HepG2 (cell line): ENCODE measurements around the gene PPP4C. TPM values are rescaled to one million over a fixed set of nuclear protein-coding genes. Genes with fewer than 3 reads are reported as not detected.

Source experiments
- ATF2 ChIP-seq: sonication (generic); formaldehyde crosslinking; IDR thresholded peaks from 2 replicates; pipeline ENCODE4 v1.4.0; 2020; ENCODE audit warnings: missing genetic modification reagents
- CBX5 ChIP-seq: sonication (generic); formaldehyde crosslinking; IDR thresholded peaks from 2 replicates; pipeline ENCODE4 v1.4.0; 2020; ENCODE audit warnings: missing genetic modification reagents, borderline replicate concordance
- CENPT ChIP-seq: sonication (generic); formaldehyde crosslinking; IDR thresholded peaks from 2 replicates; pipeline ENCODE4 v1.8.0; 2022; ENCODE audit warnings: low read depth, mild to moderate bottlenecking, moderate library complexity, missing genetic modification reagents
- DZIP1 ChIP-seq: sonication (generic); formaldehyde crosslinking; IDR thresholded peaks from 2 replicates; pipeline ENCODE4 v1.5.0; 2020; ENCODE audit warnings: mild to moderate bottlenecking, missing genetic modification reagents
- GATA4 ChIP-seq: sonication (generic); IDR thresholded peaks from 2 replicates; pipeline ENCODE4 v1.6.1; 2016; ENCODE audit warnings: antibody characterized with exemption, low read depth, borderline replicate concordance
- IRF9 ChIP-seq: sonication (generic); formaldehyde crosslinking; IDR thresholded peaks from 2 replicates; pipeline ENCODE4 v1.8.0; 2022; ENCODE audit warnings: missing genetic modification reagents, mild to moderate bottlenecking, borderline replicate concordance
- POGZ ChIP-seq: sonication (generic); formaldehyde crosslinking; IDR thresholded peaks from 2 replicates; pipeline ENCODE4 v1.4.0; 2020; ENCODE audit warnings: mild to moderate bottlenecking, missing genetic modification reagents
- PREB ChIP-seq: sonication (generic); formaldehyde crosslinking; IDR thresholded peaks from 2 replicates; pipeline ENCODE4 v1.4.0; 2020; ENCODE audit warnings: missing genetic modification reagents
- PRPF4 ChIP-seq: fragments of 200-400 bp; formaldehyde crosslinking; IDR thresholded peaks from 2 replicates; pipeline ENCODE4 v1.6.1; 2016; ENCODE audit warnings: low read length, low read depth; ENCODE audit not compliant: poor library complexity, severe bottlenecking
- SRF ChIP-seq: IDR thresholded peaks from 2 replicates; pipeline ENCODE4 v1.6.1; 2011; ENCODE audit warnings: mild to moderate bottlenecking, low read depth, low read length, moderate library complexity
- THAP8 ChIP-seq: sonication (generic); formaldehyde crosslinking; IDR thresholded peaks from 2 replicates; pipeline ENCODE4 v1.5.1; 2020; ENCODE audit warnings: missing genetic modification reagents, mild to moderate bottlenecking, borderline replicate concordance
- ZBTB7A ChIP-seq: sonication (generic); formaldehyde crosslinking; IDR thresholded peaks from 2 replicates; pipeline ENCODE4 v1.8.0; 2022; ENCODE audit warnings: mild to moderate bottlenecking, missing genetic modification reagents
- ZNF101 ChIP-seq: sonication (generic); formaldehyde crosslinking; IDR thresholded peaks from 2 replicates; pipeline ENCODE4 v1.4.0; 2020; ENCODE audit warnings: mild to moderate bottlenecking, low read depth, missing genetic modification reagents, borderline replicate concordance
- ZNF513 ChIP-seq: sonication (generic); formaldehyde crosslinking; conservative IDR thresholded peaks from 2 replicates; pipeline ENCODE4 v1.5.0; 2020; ENCODE audit warnings: missing genetic modification reagents
- ZNF570 ChIP-seq: sonication (generic); formaldehyde crosslinking; IDR thresholded peaks from 2 replicates; pipeline ENCODE4 v1.4.0; 2020; ENCODE audit warnings: mild to moderate bottlenecking, missing genetic modification reagents, borderline replicate concordance
- ZNF674 ChIP-seq: sonication (generic); formaldehyde crosslinking; IDR thresholded peaks from 2 replicates; pipeline ENCODE4 v1.5.0; 2020; ENCODE audit warnings: low read depth, mild to moderate bottlenecking, missing genetic modification reagents
- polyA plus RNA-seq, 8 experiments: library from polyadenylated mRNA; depleted of rRNA in 3 of 8; stranded (reverse) in 7 of 8; unstranded in 1 of 8; fragments of >200 nt; fragmentation: Illumina TruSeq in 4 of 8; extraction: Trizol in 4 of 8; gene quantifications; 2 replicates each; pipeline versions ENCODE4 v1.2.1 to v1.2.3, GENCODE V29; 2011 to 2016; ENCODE audit warnings: low read depth in 4 of 8, missing spikeins in 1 of 8, mixed read lengths in 1 of 8; ENCODE audit not compliant: insufficient read depth in 1 of 8
- total RNA-seq, 5 experiments: library from RNA; depleted of rRNA; stranded (reverse); fragments of >200 nt; fragmentation: Illumina TruSeq; extraction: Trizol; gene quantifications; 2 replicates each; pipeline ENCODE4 v1.2.3, GENCODE V29; 2016; ENCODE audit warnings: low read depth in 1 of 5

Gene PPP4C
- total and polyA plus RNA-seq, 2 of the 13 experiments (the other 11 are each of a cell fraction or from before 2014, with no cell fraction given) = 176 to 220 TPM

- TF ChIP-seq THAP8 (CRISPR knock-in tag) = peak; percentile 93; the same call in 1 of the 2 replicates
- no peak; the same call in 1 of the 2 replicates for TF ChIP-seq PREB (CRISPR knock-in tag)
- TF ChIP-seq CENPT (CRISPR knock-in tag) = no peak; the same call in 1 of the 2 replicates
- TF ChIP-seq PRPF4 = no peak
- no peak for TF ChIP-seq CBX5 (CRISPR knock-in tag)
- peak; percentile 98 for TF ChIP-seq ZNF513
- TF ChIP-seq ATF2 (CRISPR knock-in tag) = peak; percentile 85
- no peak for TF ChIP-seq ZNF101 (CRISPR knock-in tag)
- 0 out of 2 replicates have a peak, but pooled peaks have one; percentile 12 for TF ChIP-seq IRF9 (CRISPR knock-in tag)
- 0 out of 2 replicates have a peak, but pooled peaks have one; percentile 34 for TF ChIP-seq POGZ
- peak; percentile 50; the same call in 1 of the 2 replicates for TF ChIP-seq ZBTB7A
- no peak for TF ChIP-seq DZIP1 (CRISPR knock-in tag)
- no peak for TF ChIP-seq GATA4
- TF ChIP-seq SRF = 0 out of 2 replicates have a peak, but pooled peaks have one; percentile 32
- TF ChIP-seq ZNF674 (CRISPR knock-in tag) = peak; percentile 70; the same call in 1 of the 2 replicates
- TF ChIP-seq ZNF570 (CRISPR knock-in tag) = no peak
Observed at GRCh38 chr16:30091474-30092372, 15.9 kb downstream of the PPP4C start, which contains the start of gene TBX6 (continued).
